A549 (cell line): ENCODE measurements around the gene NLN. TPM values are rescaled to one million over a fixed set of nuclear protein-coding genes. Genes with fewer than 3 reads are reported as not detected.

Experiments
- ATAC-seq, 2 experiments: fragments of 200-7000 bp in 1 of 2; fragments of >200 bp in 1 of 2; cut with Nextera tagmentation in 1 of 2; cut with Tn5 transposase in 1 of 2; 3 replicates each; pipeline versions ENCODE4 v1.8.0 to v1.9.1; 2018 to 2020; ENCODE audit warnings: mild to moderate bottlenecking in 1 of 2, moderate library complexity in 1 of 2
- CTCF ChIA-PET: fragments of 300-600 bp; sonication (Branson Sonifier 250); formaldehyde crosslinking; extraction: SDS; loops from one replicate; lab custom pipeline; 2021; ENCODE audit warnings: antibody characterized with exemption, inconsistent platforms; lab: Yijun Ruan, JAX
- POLR2A ChIA-PET: fragments of 350-600 bp; formaldehyde crosslinking; extraction: SDS; loops from one replicate; lab custom pipeline; 2021; ENCODE audit warnings: antibody characterized with exemption, inconsistent platforms; lab: Yijun Ruan, JAX
- DNase-seq, 2 experiments: peaks; one replicate each; pipeline versions ENCODE4 v3.0.0 to v3.0.0-alpha.2; 2011 to 2016; ENCODE audit warnings: low read depth in 1 of 2, low spot score in 1 of 2
- FAIRE-seq: peaks from 2 replicates; lab custom pipeline; 2011; peaks lifted over from hg19 to GRCh38; lab: Jason Lieb, UNC
- H3K27ac ChIP-seq, 2 experiments: fragments of >200 bp; sonication (Bioruptor Twin); formaldehyde crosslinking; 3 replicates each; pipeline ENCODE4 v1.5.1; 2016 to 2017
- H3K4me1 ChIP-seq: fragments of >200 bp; sonication (Bioruptor Twin); formaldehyde crosslinking; 3 replicates; pipeline ENCODE4 v1.6.1; 2016
- H3K4me2 ChIP-seq: fragments of >200 bp; sonication (Bioruptor Twin); formaldehyde crosslinking; 3 replicates; pipeline ENCODE4 v1.6.1; 2016
- H3K4me3 ChIP-seq: fragments of >200 bp; sonication (Bioruptor Twin); formaldehyde crosslinking; 3 replicates; pipeline ENCODE4 v1.5.1; 2016
- H3K9me3 ChIP-seq: fragments of >200 bp; sonication (Bioruptor Twin); formaldehyde crosslinking; 3 replicates; pipeline ENCODE4 v1.6.1; 2016
- CBX2 ChIP-seq: fragments of 200-600 bp; sonication (generic); IDR thresholded peaks from 2 replicates; pipeline ENCODE4 v1.6.1; 2016; ENCODE audit warnings: low read depth, mild to moderate bottlenecking, borderline replicate concordance
- CBX8 ChIP-seq: fragments of 200-600 bp; sonication (generic); IDR thresholded peaks from 2 replicates; pipeline ENCODE4 v1.6.1; 2016
- EHMT2 ChIP-seq: fragments of 200-600 bp; sonication (generic); IDR thresholded peaks from 2 replicates; pipeline ENCODE4 v1.6.1; 2016; ENCODE audit warnings: antibody characterized with exemption, low read depth, mild to moderate bottlenecking, moderate library complexity
- FOSL2 ChIP-seq, 2 experiments: fragments of 450-650 bp in 1 of 2; fragments of >200 bp in 1 of 2; sonication (Bioruptor Twin) in 1 of 2; formaldehyde crosslinking; IDR thresholded peaks; 2 replicates each; pipeline versions ENCODE4 v1.5.0 to v1.6.1; 2016 to 2020; ENCODE audit warnings: mild to moderate bottlenecking in 1 of 2, moderate library complexity in 1 of 2
- HOXB13 ChIP-seq: fragments of 250-450 bp; sonication (Bioruptor Pico); IDR thresholded peaks from 2 replicates; pipeline ENCODE4 v1.5.0; 2020; ENCODE audit warnings: low read depth, mild to moderate bottlenecking, moderate library complexity
- JUN ChIP-seq, 2 experiments: fragments of >200 bp; sonication (Bioruptor Twin); formaldehyde crosslinking; IDR thresholded peaks; 2 replicates in 1 of 2; 3 replicates in 1 of 2; pipeline ENCODE4 v1.6.1; 2016 to 2017
- MYC ChIP-seq: IDR thresholded peaks from 2 replicates; pipeline ENCODE4 v1.6.1; 2012; ENCODE audit warnings: mild to moderate bottlenecking, inconsistent platforms, low read length, improper control_type of control experiment, borderline replicate concordance
- PHF8 ChIP-seq: fragments of 200-600 bp; sonication (generic); IDR thresholded peaks from 2 replicates; pipeline ENCODE4 v1.6.1; 2016; ENCODE audit warnings: low read depth, mild to moderate bottlenecking, antibody characterized with exemption, moderate library complexity, borderline replicate concordance
- POLR2A ChIP-seq: IDR thresholded peaks from 2 replicates; pipeline ENCODE4 v1.6.1; 2012; ENCODE audit warnings: mild to moderate bottlenecking, low read length
- POLR2AphosphoS2 ChIP-seq: conservative IDR thresholded peaks from 2 replicates; pipeline ENCODE4 v1.6.1; 2012; ENCODE audit warnings: low read length, improper control_type of control experiment, inconsistent platforms
- RNF2 ChIP-seq: fragments of 200-600 bp; sonication (generic); IDR thresholded peaks from 2 replicates; pipeline ENCODE4 v1.6.1; 2016; ENCODE audit warnings: low read depth, mild to moderate bottlenecking, antibody characterized with exemption, moderate library complexity, borderline replicate concordance
- TFCP2L1 ChIP-seq: fragments of 250-450 bp; sonication (Bioruptor Pico); IDR thresholded peaks from 2 replicates; pipeline ENCODE4 v1.5.0; 2021; ENCODE audit warnings: mild to moderate bottlenecking
- ZC3H11A ChIP-seq: fragments of 450-650 bp; IDR thresholded peaks from 2 replicates; pipeline ENCODE4 v1.6.1; 2014; ENCODE audit warnings: antibody characterized with exemption, mild to moderate bottlenecking
- ZFP36 ChIP-seq: fragments of 450-650 bp; IDR thresholded peaks from 2 replicates; pipeline ENCODE4 v1.6.1; 2014; ENCODE audit warnings: borderline replicate concordance; ENCODE audit not compliant: partially characterized antibody
- WGBS: methylation state at CpG from one replicate; pipeline ENCODE4 v1.1.6; 2017; ENCODE audit errors: missing lambda C conversion rate; 5-methylcytosine and 5-hydroxymethylcytosine counted together
- polyA plus RNA-seq, 4 experiments: library from polyadenylated mRNA; depleted of rRNA in 3 of 4; stranded (reverse); fragments of >200 nt; fragmentation: RNase III in 1 of 4; extraction: RNeasy Plus Mini Kit Qiagen cat#74134 plus additional on column Dnase treatment in 1 of 4; gene quantifications; 2 replicates in 3 of 4; 3 replicates in 1 of 4; pipeline ENCODE4 v1.2.3, GENCODE V29; 2011 to 2017
- TF ChIP-seq, protein P1 (sequence below): fragments of 200-600 bp; sonication (generic); IDR thresholded peaks from 2 replicates; pipeline ENCODE4 v1.6.1; 2016; ENCODE audit warnings: antibody characterized with exemption, mild to moderate bottlenecking, moderate library complexity
- TF ChIP-seq, protein P2 (sequence below): fragments of 450-650 bp; IDR thresholded peaks from 2 replicates; pipeline ENCODE4 v1.6.1; 2014; ENCODE audit warnings: antibody characterized with exemption
- TF ChIP-seq, protein P3 (sequence below): fragments of 150-350 bp; IDR thresholded peaks from 2 replicates; pipeline ENCODE4 v1.6.1; 2014; ENCODE audit warnings: low read depth, mild to moderate bottlenecking, low read length

Gene NLN
- polyA plus RNA-seq, 2 of the 4 experiments (the other 2 are of a cell fraction): 69.3 to 88.9 TPM

DNA sequence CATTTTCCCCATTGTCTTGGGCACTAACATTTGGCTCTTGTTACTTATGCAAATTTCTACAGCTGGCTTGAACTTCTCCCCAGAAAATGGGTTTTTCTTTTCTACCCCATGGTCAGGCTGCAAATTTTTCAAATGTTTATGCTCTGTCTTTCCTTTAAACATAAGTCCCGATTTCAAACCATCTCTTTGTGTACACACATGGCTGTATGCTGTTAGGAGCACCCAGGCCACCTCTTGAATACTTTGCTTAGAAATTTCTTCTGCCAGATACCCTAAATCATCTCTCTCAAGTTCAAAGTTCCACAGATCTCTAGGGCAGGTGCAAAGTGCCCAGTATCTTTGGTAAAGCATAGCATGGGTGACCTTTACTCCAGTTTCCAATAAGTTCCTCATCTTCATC lies 45.6 kb downstream of the NLN start:
- ChIA-PET CTCF (no interaction called here), POLR2A (no interaction called here)
- no peak for DNase-seq
- Histone ChIP-seq H3K27ac (no peak overlapping the region), H3K4me2 (no peak overlapping the region), H3K9me3 (no peaks in the 10 kb centered on the region), H3K4me3 (no peak overlapping the region), H3K4me1 (peaks cover 21% of the 10 kb centered on the region)
- no peak for ATAC-seq
- FAIRE-seq: no peak
- WGBS: 94% methylated on average over 1 of the region's 1 CpG
- no peak for TF ChIP-seq POLR2A
- TF ChIP-seq, all 56 proteins: peak for 0

DNA sequence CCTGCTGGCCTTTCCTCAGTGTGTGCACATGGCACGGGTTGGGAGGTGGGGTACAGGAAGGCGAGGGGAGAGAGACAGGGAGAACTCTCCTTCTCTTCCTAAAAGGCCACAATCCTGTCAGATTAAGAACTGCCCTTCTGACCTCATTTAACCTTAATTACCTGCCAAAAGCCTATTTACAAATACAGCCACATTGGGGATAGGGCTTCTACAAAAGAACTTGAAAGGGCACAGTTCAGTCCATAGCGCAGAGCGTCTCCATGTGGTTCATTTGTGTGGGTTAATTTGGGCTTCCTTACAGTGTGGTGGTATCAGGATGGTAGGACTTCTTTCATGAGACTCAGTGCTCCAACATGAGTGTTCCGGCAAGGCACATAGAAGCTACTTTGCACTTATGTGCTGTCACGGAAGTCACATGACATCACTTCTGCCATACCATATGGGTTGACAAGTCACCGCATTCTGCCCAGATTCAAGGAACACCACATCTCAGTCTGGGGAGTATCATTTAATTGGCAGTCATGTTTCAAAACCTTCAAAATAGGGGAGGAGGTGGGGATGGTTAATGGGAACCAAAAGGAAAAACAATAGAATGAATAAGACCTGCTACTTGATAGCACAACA lies 46.8 kb downstream of the NLN start:
- FAIRE-seq: no peak

DNA sequence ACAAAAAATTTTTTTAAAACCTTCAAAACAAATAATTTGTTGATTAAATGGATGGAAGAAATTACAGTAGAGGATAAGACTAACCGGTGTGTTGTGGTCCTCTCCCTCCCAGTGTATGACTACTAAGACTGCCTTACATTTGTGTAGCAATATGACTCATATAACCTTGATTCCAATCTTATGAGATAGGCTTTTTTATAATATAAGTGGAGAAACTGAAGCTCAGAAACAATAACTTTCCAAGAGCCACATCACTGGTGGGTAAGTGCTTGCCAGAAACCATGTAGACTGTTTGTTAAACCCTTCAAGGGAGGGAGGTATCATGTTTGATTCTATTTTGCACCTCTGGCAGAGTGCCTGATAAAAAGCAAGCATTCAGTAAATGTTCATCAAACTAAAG lies 47.5 kb downstream of the NLN start:
- TF ChIP-seq CBX2 (no peak), FOSL2 (IDR thresholded peaks at IDR 0.05) (no peak), FOSL2 (CRISPR knock-in tag; IDR thresholded peaks at IDR 0.05) (peak; percentile 48)
- Histone ChIP-seq H3K4me1 (peaks cover 21% of the 10 kb centered on the region), H3K4me3 (no peak overlapping the region), H3K4me2 (peak overlapping the region; percentile 9; the same call in 2 of the 3 replicates), H3K27ac (no peak overlapping the region), H3K9me3 (no peaks in the 10 kb centered on the region)
- DNase-seq (peak; percentile 13 to 42), ATAC-seq (peak; percentile 86 to 87), FAIRE-seq (no peak)
- 2% methylated on average over 1 of the region's 1 CpG for WGBS
- ChIA-PET CTCF (no interaction called here), POLR2A (no interaction called here)

More for the DNA sequence above, 46.8 kb downstream of the NLN start:
- POLR2A ChIA-PET: no interaction called here
- 92% methylated on average over 7 of the region's 7 CpGs for WGBS
- Histone ChIP-seq H3K4me1 (peaks cover 21% of the 10 kb centered on the region), H3K9me3 (no peaks in the 10 kb centered on the region), H3K4me3 (no peak overlapping the region), H3K27ac (peak overlapping the region in 1 of 2 experiments; percentile 45; a peak in 2 of 6 replicates)
- peak; percentile 35 to 39; a peak in 2 of 6 replicates for ATAC-seq
- TF ChIP-seq ZFP36 (no peak), TFCP2L1 (no peak), EHMT2 (no peak), POLR2AphosphoS2 (no peak), RNF2 (no peak), PHF8 (no peak), JUN (IDR thresholded peaks at IDR 0.05) (no peak), MYC (no peak), ZC3H11A (no peak), HOXB13 (CRISPR knock-in tag) (no peak), CBX8 (no peak)
- TF ChIP-seq, protein P1, sequence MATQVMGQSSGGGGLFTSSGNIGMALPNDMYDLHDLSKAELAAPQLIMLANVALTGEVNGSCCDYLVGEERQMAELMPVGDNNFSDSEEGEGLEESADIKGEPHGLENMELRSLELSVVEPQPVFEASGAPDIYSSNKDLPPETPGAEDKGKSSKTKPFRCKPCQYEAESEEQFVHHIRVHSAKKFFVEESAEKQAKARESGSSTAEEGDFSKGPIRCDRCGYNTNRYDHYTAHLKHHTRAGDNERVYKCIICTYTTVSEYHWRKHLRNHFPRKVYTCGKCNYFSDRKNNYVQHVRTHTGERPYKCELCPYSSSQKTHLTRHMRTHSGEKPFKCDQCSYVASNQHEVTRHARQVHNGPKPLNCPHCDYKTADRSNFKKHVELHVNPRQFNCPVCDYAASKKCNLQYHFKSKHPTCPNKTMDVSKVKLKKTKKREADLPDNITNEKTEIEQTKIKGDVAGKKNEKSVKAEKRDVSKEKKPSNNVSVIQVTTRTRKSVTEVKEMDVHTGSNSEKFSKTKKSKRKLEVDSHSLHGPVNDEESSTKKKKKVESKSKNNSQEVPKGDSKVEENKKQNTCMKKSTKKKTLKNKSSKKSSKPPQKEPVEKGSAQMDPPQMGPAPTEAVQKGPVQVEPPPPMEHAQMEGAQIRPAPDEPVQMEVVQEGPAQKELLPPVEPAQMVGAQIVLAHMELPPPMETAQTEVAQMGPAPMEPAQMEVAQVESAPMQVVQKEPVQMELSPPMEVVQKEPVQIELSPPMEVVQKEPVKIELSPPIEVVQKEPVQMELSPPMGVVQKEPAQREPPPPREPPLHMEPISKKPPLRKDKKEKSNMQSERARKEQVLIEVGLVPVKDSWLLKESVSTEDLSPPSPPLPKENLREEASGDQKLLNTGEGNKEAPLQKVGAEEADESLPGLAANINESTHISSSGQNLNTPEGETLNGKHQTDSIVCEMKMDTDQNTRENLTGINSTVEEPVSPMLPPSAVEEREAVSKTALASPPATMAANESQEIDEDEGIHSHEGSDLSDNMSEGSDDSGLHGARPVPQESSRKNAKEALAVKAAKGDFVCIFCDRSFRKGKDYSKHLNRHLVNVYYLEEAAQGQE: no peak
- TF ChIP-seq, protein P2, sequence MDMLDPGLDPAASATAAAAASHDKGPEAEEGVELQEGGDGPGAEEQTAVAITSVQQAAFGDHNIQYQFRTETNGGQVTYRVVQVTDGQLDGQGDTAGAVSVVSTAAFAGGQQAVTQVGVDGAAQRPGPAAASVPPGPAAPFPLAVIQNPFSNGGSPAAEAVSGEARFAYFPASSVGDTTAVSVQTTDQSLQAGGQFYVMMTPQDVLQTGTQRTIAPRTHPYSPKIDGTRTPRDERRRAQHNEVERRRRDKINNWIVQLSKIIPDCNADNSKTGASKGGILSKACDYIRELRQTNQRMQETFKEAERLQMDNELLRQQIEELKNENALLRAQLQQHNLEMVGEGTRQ: no peak
- TF ChIP-seq, protein P3, sequence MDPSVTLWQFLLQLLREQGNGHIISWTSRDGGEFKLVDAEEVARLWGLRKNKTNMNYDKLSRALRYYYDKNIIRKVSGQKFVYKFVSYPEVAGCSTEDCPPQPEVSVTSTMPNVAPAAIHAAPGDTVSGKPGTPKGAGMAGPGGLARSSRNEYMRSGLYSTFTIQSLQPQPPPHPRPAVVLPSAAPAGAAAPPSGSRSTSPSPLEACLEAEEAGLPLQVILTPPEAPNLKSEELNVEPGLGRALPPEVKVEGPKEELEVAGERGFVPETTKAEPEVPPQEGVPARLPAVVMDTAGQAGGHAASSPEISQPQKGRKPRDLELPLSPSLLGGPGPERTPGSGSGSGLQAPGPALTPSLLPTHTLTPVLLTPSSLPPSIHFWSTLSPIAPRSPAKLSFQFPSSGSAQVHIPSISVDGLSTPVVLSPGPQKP: no peak
- TF ChIP-seq, all 56 proteins: peak for 0
- peak overlapping the region; percentile 9; the same call in 2 of the 3 replicates for H3K4me2 ChIP-seq
- DNase-seq: no peak
- CTCF ChIA-PET: no interaction called here
